Fibroblast of lung (primary cell): ENCODE data around the gene ART4. TPM values are rescaled to one million over a fixed set of nuclear protein-coding genes. Genes with fewer than 3 reads are reported as not detected.

Experiments
- DNase-seq, 2 donors: peaks; one replicate each; pipeline versions ENCODE4 v3.0.0 to v3.0.0-alpha.2; 2010; ENCODE audit warnings: low read depth in 2 of 2
- H2AFZ ChIP-seq: 2 replicates; pipeline ENCODE4 v1.5.1; 2012; ENCODE audit warnings: low read length, control low read depth, inconsistent platforms
- H3K27ac ChIP-seq: 2 replicates; pipeline ENCODE4 v1.5.1; 2011; ENCODE audit warnings: low read length, control low read depth; ENCODE audit not compliant: insufficient read depth
- H3K27me3 ChIP-seq: 2 replicates; pipeline ENCODE4 v1.5.1; 2011; ENCODE audit warnings: mild to moderate bottlenecking, low read length; ENCODE audit not compliant: control insufficient read depth, insufficient read depth
- H3K36me3 ChIP-seq: 2 replicates; pipeline ENCODE4 v1.5.1; 2011; ENCODE audit warnings: low read length; ENCODE audit not compliant: control insufficient read depth, insufficient read depth
- H3K4me1 ChIP-seq: 2 replicates; pipeline ENCODE4 v1.5.1; 2011; ENCODE audit warnings: low read length; ENCODE audit not compliant: control insufficient read depth, insufficient read depth; ENCODE audit errors: extremely low read depth
- H3K4me2 ChIP-seq: 2 replicates; pipeline ENCODE4 v1.5.1; 2011; ENCODE audit warnings: low read length, control low read depth; ENCODE audit not compliant: insufficient read depth; ENCODE audit errors: extremely low read depth
- H3K4me3 ChIP-seq, 4 experiments: fragments of 200-600 bp in 1 of 4; sonication (generic) in 1 of 4; replicated peaks in 1 of 4; 2 replicates each; pipeline ENCODE4 v1.5.1; 2011 to 2016; ENCODE audit warnings: low read length in 4 of 4, low read depth in 3 of 4, mild to moderate bottlenecking in 3 of 4, control low read depth in 2 of 4, inconsistent platforms in 1 of 4, mixed read lengths in 1 of 4; ENCODE audit not compliant: insufficient read depth in 1 of 4; ENCODE audit errors: control extremely low read depth in 1 of 4
- H3K79me2 ChIP-seq: 2 replicates; pipeline ENCODE4 v1.5.1; 2012; ENCODE audit warnings: mild to moderate bottlenecking, low read length, inconsistent platforms; ENCODE audit not compliant: control insufficient read depth, insufficient read depth
- H3K9ac ChIP-seq: 2 replicates; pipeline ENCODE4 v1.5.1; 2011; ENCODE audit warnings: mild to moderate bottlenecking, low read length, control low read depth; ENCODE audit not compliant: insufficient read depth
- H3K9me3 ChIP-seq: 2 replicates; pipeline ENCODE4 v1.5.1; 2012; ENCODE audit warnings: low read depth, low read length; ENCODE audit not compliant: control insufficient read depth, insufficient read depth
- H4K20me1 ChIP-seq: 2 replicates; pipeline ENCODE4 v1.5.1; 2011; ENCODE audit warnings: low read length; ENCODE audit not compliant: control insufficient read depth, insufficient read depth; ENCODE audit errors: extremely low read depth
- CTCF ChIP-seq, 2 donors: IDR thresholded peaks in 1 of 2; conservative IDR thresholded peaks in 1 of 2; 1 replicate in 1 of 2; 2 replicates in 1 of 2; pipeline ENCODE4 v1.5.1; 2011 to 2012; ENCODE audit warnings: low read length in 2 of 2, control low read depth in 1 of 2, inconsistent platforms in 1 of 2, low read depth in 1 of 2, mild to moderate bottlenecking in 1 of 2
- EZH2 ChIP-seq: IDR thresholded peaks from 2 replicates; pipeline ENCODE4 v1.5.1; 2012; ENCODE audit warnings: low read length, control low read depth, mild to moderate bottlenecking; ENCODE audit errors: missing control alignments
- polyA plus RNA-seq, 2 donors: library from polyadenylated mRNA; depleted of rRNA in 1 of 2; stranded (reverse) in 1 of 2; unstranded in 1 of 2; fragments of >200 nt; gene quantifications; 2 replicates each; pipeline ENCODE4 v1.2.1, GENCODE V29; 2011 to 2012; ENCODE audit warnings: missing spikeins in 1 of 2
- total RNA-seq: library from RNA; depleted of rRNA; stranded (reverse); fragments of >200 nt; gene quantifications from 2 replicates; pipeline ENCODE4 v1.2.1, GENCODE V29; 2014

Gene ART4
- total and polyA plus RNA-seq, 2 donors (not counting 1 experiment from before 2014, with no cell fraction given) = not detected

GRCh38 chr12:14868916-14869506, 25.7 kb upstream of the ART4 start:
- Histone ChIP-seq H4K20me1 (no peaks in the 10 kb centered on the region), H3K9ac (no peak overlapping the region), H3K27ac (no peak overlapping the region), H3K4me2 (no peak overlapping the region), H2AFZ (no peak overlapping the region), H3K9me3 (no peaks in the 10 kb centered on the region), H3K36me3 (no peaks in the 10 kb centered on the region), H3K79me2 (no peaks in the 10 kb centered on the region), H3K27me3 (no peaks in the 10 kb centered on the region), H3K4me1 (no peaks in the 10 kb centered on the region), H3K4me3 (no peak overlapping the region)
- DNase-seq = peak in 1 of 2 donors; percentile 27
- no peak for TF ChIP-seq CTCF (conservative IDR thresholded peaks at IDR 0.05 in 1 of 2, IDR thresholded peaks at IDR 0.05 in 1 of 2; ENCODE audit: low read depth in 1 of 2, low read length in 2 of 2)
- TF ChIP-seq EZH2 = no peak

- H3K9ac ChIP-seq = no peak overlapping the region
- no peak overlapping the region for H3K27ac ChIP-seq
- no peak for TF ChIP-seq CTCF (conservative IDR thresholded peaks at IDR 0.05 in 1 of 2, IDR thresholded peaks at IDR 0.05 in 1 of 2; ENCODE audit: low read depth in 1 of 2, low read length in 2 of 2)
- no peak for TF ChIP-seq EZH2
- no peak overlapping the region for H2AFZ ChIP-seq
- H3K9me3 ChIP-seq = no peaks in the 10 kb centered on the region
- H3K36me3 ChIP-seq = no peaks in the 10 kb centered on the region
- H3K4me2 ChIP-seq = no peak overlapping the region
- no peaks in the 10 kb centered on the region for H3K79me2 ChIP-seq
- H3K27me3 ChIP-seq = no peaks in the 10 kb centered on the region
- no peak for DNase-seq
- H3K4me1 ChIP-seq = no peaks in the 10 kb centered on the region
- H3K4me3 ChIP-seq = no peak overlapping the region
- H4K20me1 ChIP-seq = no peaks in the 10 kb centered on the region
These were observed 17.2 kb upstream of the ART4 start for GRCh38 chr12:14860490-14860889.

GRCh38 chr12:14858513-14858912, 15.2 kb upstream of the ART4 start:
- Histone ChIP-seq H3K27ac (no peak overlapping the region), H3K9me3 (no peaks in the 10 kb centered on the region), H3K36me3 (no peaks in the 10 kb centered on the region), H3K79me2 (no peaks in the 10 kb centered on the region), H3K27me3 (no peaks in the 10 kb centered on the region), H3K4me2 (no peak overlapping the region), H3K4me1 (no peaks in the 10 kb centered on the region), H3K9ac (no peak overlapping the region), H3K4me3 (no peak overlapping the region), H2AFZ (no peak overlapping the region), H4K20me1 (no peaks in the 10 kb centered on the region)
- DNase-seq = no peak
- TF ChIP-seq CTCF (conservative IDR thresholded peaks at IDR 0.05 in 1 of 2, IDR thresholded peaks at IDR 0.05 in 1 of 2; ENCODE audit: low read depth in 1 of 2, low read length in 2 of 2) (no peak), EZH2 (no peak)
